GM20000 (cell line): ENCODE data around the gene B4GALNT4.
"Not testable (repeated sequence)": the region's sequence is repeated elsewhere in the genome, so short reads cannot be mapped to it uniquely, and the experiment has no call there.

Experiments
- DNase-seq: peaks from one replicate; pipeline ENCODE4 v3.0.0; 2012; ENCODE audit warnings: low spot score
- TF ChIP-seq, protein P1 (sequence below): IDR thresholded peaks from 2 replicates; pipeline ENCODE4 v1.5.1; 2012; ENCODE audit warnings: mild to moderate bottlenecking, control low read depth; ENCODE audit errors: extremely low read depth, missing control alignments

B4GALNT4 gene

DNA sequence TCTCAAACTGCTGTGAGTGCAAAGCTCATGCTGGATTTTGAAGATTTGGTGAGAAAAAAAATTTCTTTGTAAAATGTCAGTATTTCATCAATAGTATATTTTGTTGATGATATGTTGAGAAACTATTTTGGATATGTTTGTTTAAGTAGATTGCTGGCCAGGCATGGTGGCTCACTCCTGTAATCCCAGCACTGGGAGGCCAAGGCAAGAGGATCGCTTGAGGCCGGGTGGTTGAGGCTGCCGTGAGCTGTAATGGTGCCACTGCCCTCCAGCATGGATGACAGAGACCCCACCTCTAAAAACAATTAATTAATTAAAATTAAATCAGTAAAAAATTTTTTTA, 41.7 kb upstream of the B4GALNT4 start:
- TF ChIP-seq, protein P1, sequence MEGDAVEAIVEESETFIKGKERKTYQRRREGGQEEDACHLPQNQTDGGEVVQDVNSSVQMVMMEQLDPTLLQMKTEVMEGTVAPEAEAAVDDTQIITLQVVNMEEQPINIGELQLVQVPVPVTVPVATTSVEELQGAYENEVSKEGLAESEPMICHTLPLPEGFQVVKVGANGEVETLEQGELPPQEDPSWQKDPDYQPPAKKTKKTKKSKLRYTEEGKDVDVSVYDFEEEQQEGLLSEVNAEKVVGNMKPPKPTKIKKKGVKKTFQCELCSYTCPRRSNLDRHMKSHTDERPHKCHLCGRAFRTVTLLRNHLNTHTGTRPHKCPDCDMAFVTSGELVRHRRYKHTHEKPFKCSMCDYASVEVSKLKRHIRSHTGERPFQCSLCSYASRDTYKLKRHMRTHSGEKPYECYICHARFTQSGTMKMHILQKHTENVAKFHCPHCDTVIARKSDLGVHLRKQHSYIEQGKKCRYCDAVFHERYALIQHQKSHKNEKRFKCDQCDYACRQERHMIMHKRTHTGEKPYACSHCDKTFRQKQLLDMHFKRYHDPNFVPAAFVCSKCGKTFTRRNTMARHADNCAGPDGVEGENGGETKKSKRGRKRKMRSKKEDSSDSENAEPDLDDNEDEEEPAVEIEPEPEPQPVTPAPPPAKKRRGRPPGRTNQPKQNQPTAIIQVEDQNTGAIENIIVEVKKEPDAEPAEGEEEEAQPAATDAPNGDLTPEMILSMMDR, result no peak
- DNase-seq, result no peak

DNA sequence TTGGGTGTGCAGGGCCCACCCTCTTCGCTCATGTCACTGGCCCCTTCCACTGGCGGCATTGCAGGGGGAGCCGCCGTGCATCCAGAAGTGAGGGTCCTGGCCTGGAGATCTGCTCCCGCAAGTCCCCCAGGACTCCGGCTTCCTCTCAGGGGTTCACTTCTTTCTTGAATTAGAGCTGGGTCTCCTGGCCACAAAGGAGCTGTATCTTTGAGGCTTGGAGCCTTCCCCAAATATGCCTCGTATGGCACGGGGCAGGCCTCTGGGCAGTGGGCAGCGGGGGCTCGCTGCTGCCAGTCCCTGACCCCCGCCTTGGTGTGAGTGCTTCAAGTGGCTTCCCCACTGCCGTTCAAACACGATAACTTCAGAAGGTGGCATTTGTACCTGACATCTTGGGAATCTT, 41.3 kb upstream of the B4GALNT4 start:
- TF ChIP-seq, protein P1, result no peak
- DNase-seq, result no peak

DNA sequence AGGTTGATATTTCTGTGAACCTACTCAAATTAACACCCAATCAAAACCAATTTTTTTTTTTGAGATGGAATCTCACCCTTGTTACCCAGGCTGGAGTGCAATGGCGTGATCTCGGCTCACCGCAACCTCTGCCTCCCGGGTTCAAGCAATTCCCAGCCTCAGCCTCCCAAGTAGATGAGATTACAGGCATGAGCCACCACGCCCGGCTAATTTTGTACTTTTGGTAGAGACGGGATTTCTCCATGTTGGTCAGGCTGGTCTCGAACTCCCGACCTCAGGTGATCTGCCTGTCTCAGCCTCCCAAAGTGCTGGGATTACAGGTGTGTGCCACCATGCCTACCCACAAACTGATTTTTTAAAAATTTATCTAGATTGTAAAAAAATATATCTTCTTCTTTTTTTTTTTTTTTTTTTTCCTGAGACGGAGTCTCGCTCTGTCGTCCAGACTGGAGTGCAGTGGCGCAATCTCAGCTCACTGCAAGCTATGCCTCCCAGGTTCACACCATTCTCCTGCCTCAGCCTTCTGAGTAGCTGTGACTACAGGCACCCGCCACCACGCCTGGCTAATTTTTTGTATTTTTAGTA, 40.7 kb upstream of the B4GALNT4 start:
- DNase-seq, result not testable (repeated sequence)

DNA sequence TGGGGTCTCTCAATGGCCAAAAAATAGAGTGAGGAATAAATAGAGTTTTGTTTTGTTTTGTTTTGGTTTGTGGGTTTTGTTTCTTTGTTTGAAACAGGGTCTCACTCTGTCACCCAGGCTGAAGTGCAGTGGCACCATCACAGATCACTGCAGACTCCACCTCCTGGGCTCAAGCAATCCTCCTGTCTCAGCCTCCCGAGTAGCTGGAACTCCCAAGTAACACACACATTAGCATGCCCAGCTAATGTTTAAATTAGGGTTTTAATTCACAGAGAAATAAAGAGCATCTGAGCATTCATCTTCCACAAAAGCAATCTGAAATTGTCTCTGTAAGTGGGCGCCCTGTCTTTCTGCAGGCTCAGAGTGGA, 39.4 kb upstream of the B4GALNT4 start:
- DNase-seq, result no peak
- TF ChIP-seq, protein P1, result no peak

DNA sequence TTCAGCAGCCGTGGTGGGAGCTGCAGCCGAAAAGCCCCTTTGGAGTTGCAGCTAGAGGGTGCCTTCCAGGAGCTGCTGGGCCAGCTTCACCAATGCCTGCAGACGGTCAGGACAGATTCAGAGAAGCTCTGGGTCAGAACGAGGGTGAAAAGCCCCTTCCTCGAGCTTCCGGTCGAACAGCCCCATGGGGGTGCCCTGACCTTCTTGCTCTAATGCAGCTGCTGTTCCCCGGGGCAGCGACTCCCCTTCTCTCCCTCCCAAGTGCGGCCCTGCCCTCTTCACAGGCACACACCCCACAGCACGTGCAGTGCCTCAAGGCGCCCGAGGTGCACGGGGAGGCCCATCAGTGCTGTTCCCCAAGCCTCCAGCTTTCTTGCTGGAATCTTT, 39.0 kb upstream of the B4GALNT4 start:
- TF ChIP-seq, protein P1, result no peak
- no peak for DNase-seq

DNA sequence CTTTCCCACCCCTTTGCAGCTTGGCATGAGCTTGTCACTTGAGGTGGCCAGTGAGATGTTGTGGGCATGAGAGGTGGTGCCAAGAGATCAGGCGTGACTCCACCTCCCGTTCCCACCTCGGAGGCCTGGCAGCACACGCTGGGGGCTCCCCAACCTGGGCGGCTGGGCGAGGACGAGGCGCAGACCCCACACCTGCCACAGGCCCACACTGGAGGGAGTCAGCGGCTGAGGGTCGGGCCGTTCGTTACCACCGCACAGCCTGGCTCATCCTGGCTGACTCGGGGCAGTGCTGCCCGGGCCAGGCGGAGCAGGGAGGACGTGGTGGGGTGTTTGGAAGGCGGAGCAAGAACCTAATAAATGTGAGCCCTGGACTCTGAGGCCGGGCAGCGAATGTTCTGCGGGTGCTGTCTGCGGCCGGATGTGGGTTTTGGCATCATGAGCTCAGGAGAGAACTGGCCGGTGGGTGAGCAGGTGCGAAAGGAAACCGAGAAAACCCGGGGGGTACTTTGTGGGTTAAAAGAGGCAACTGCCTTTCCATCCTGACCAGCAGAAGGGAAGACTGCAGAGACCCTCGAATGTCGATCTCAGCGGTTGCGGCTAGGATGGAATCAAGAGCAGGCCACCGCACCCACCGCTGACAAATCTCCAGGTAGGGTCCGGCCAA, 38.5 kb upstream of the B4GALNT4 start:
- DNase-seq, result no peak
- TF ChIP-seq, protein P1, result no peak

DNA sequence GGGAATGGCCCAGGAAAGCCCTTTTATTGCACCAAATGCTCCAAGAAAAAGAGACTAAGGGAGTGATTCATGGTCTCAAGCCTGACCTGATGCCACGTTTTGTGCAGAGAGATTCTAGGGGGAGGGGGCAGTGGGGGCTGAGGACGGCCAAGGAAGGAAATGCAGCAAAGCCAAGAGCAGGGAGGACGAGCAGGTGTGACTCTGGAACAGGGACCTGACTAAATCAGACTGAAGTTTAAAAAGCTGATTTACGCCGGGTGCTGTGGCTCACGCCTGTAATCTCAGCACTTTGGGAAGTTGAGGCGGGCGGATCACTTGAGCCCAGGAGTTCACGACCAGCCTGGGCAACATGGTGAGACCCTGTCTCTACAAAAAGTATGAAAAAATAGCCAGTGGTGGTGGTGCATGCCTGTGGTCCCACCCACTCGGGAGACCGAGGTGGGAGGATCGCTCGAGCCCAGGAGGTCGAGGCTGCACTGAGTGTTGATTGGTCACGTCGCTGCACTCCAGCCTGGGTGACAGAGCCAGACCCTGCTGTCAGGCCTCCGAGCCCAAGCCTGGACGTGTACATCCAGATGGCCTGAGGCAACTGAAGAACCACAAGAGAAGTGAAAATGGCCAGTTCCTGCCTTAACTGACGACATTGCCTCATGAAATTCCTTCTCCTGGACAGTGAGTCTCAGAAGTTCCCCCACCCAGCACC, 37.8 kb upstream of the B4GALNT4 start:
- TF ChIP-seq, protein P1, result no peak
- DNase-seq, result no peak
